SU-DHL-6 (cell line): ENCODE measurements around the gene RBM15.

Source experiments
- H2AFZ ChIP-seq: fragments of 200-600 bp; sonication (generic); 2 replicates; pipeline ENCODE4 v1.6.1; 2014; ENCODE audit warnings: low read depth, mild to moderate bottlenecking, moderate library complexity, mixed read lengths, antibody characterized with exemption, low read length; ENCODE audit not compliant: severe bottlenecking
- H3F3A ChIP-seq: fragments of 200-600 bp; shearing (Covaris generic); 2 replicates; pipeline ENCODE4 v1.6.0; 2016; ENCODE audit warnings: antibody characterized with exemption, mild to moderate bottlenecking; ENCODE audit not compliant: insufficient read depth
- H3K27ac ChIP-seq: fragments of 200-600 bp; sonication (generic); 2 replicates; pipeline ENCODE4 v1.5.1; 2016; ENCODE audit warnings: low read depth, mild to moderate bottlenecking, low read length, moderate library complexity, mixed read lengths
- H3K27me3 ChIP-seq: fragments of 200-600 bp; sonication (generic), shearing (Covaris generic); 2 replicates; pipeline ENCODE4 v1.6.0; 2014; ENCODE audit warnings: mild to moderate bottlenecking, low read length
- H3K36me3 ChIP-seq: fragments of 200-600 bp; sonication (generic); 2 replicates; pipeline ENCODE4 v1.6.1; 2014; ENCODE audit warnings: mild to moderate bottlenecking, low read length, mixed read lengths
- H3K4me2 ChIP-seq: fragments of 300-600, 200-600 bp; shearing (Covaris generic), sonication (generic); 2 replicates; pipeline ENCODE4 v1.6.0; 2014; ENCODE audit warnings: low read length, low read depth, mild to moderate bottlenecking; ENCODE audit not compliant: poor library complexity, severe bottlenecking
- H3K4me3 ChIP-seq: fragments of 200-600 bp; sonication (generic); 2 replicates; pipeline ENCODE4 v1.5.1; 2014; ENCODE audit warnings: antibody characterized with exemption, low read length, mild to moderate bottlenecking, mixed read lengths; ENCODE audit not compliant: insufficient read depth, poor library complexity, severe bottlenecking
- H3K79me2 ChIP-seq: fragments of 200-600 bp; sonication (generic); 2 replicates; pipeline ENCODE4 v1.6.1; 2014; ENCODE audit warnings: mild to moderate bottlenecking, low read length, moderate library complexity; ENCODE audit not compliant: insufficient read depth
- H3K9ac ChIP-seq: fragments of 200-600 bp; sonication (generic); 2 replicates; pipeline ENCODE4 v1.7.0; 2014; ENCODE audit warnings: mild to moderate bottlenecking, low read length
- H3K9me2 ChIP-seq: fragments of 200-600 bp; sonication (generic); replicated peaks from 2 replicates; pipeline ENCODE4 v1.6.1; 2014; ENCODE audit warnings: low read length; ENCODE audit not compliant: insufficient read depth
- H3K9me3 ChIP-seq: fragments of 200-600 bp; sonication (generic); 2 replicates; pipeline ENCODE4 v1.6.1; 2014; ENCODE audit warnings: low read length, mixed read lengths; ENCODE audit not compliant: insufficient read depth
- H4K20me1 ChIP-seq: fragments of 200-600 bp; sonication (generic); 2 replicates; pipeline ENCODE4 v1.6.1; 2014; ENCODE audit warnings: low read depth, mild to moderate bottlenecking, antibody characterized with exemption, low read length, moderate library complexity, mixed read lengths
- CTCF ChIP-seq: fragments of 200-600 bp; sonication (generic); IDR thresholded peaks from one replicate; pipeline ENCODE4 v1.5.1; 2017; ENCODE audit warnings: antibody characterized with exemption, mild to moderate bottlenecking, low read length, moderate library complexity; ENCODE audit not compliant: insufficient read depth, poor library complexity, severe bottlenecking
- EZH2phosphoT487 ChIP-seq: fragments of 200-600 bp; sonication (generic), shearing (Covaris generic); conservative IDR thresholded peaks from 2 replicates; pipeline ENCODE4 v1.6.1; 2018; ENCODE audit warnings: mild to moderate bottlenecking, antibody characterized with exemption, low read length, moderate library complexity, mixed read lengths

RBM15 gene

GRCh38 chr1:110335265-110335664, 3.9 kb upstream of the RBM15 start:
- no peaks in the 10 kb centered on the region; the same call in 1 of the 2 replicates for H4K20me1 ChIP-seq
- peaks cover 9% of the 10 kb centered on the region for H3K79me2 ChIP-seq
- no peak overlapping the region for H3K27ac ChIP-seq
- no peaks in the 10 kb centered on the region for H3K9me3 ChIP-seq
- no peaks in the 10 kb centered on the region for H3K9me2 ChIP-seq
- H2AFZ ChIP-seq, result no peak overlapping the region
- no peaks in the 10 kb centered on the region for H3K27me3 ChIP-seq
- H3F3A ChIP-seq, result peaks cover 15% of the 10 kb centered on the region
- no peak overlapping the region for H3K4me3 ChIP-seq
- H3K4me2 ChIP-seq, result no peak overlapping the region
- peaks cover under 1% of the 10 kb centered on the region; the same call in 1 of the 2 replicates for H3K36me3 ChIP-seq
- TF ChIP-seq CTCF, result no peak
- TF ChIP-seq EZH2phosphoT487, result no peak
- H3K9ac ChIP-seq, result no peak overlapping the region

GRCh38 chr1:110336300-110337039, 2.7 kb upstream of the RBM15 start:
- H3K27me3 ChIP-seq, result no peaks in the 10 kb centered on the region
- TF ChIP-seq EZH2phosphoT487 (no peak), CTCF (no peak)
- H2AFZ ChIP-seq, result no peak overlapping the region
- no peaks in the 10 kb centered on the region for H3K9me3 ChIP-seq
- peak overlapping the region; percentile 97; the same call in 1 of the 2 replicates for H3K9ac ChIP-seq
- no peaks in the 10 kb centered on the region for H3K9me2 ChIP-seq
- peaks cover 8% of the 10 kb centered on the region; the same call in 1 of the 2 replicates for H4K20me1 ChIP-seq
- H3K4me3 ChIP-seq, result no peak overlapping the region
- H3K27ac ChIP-seq, result no peak overlapping the region
- H3F3A ChIP-seq, result peaks cover 15% of the 10 kb centered on the region
- peak overlapping the region; percentile 99 for H3K4me2 ChIP-seq
- H3K79me2 ChIP-seq, result peaks cover 21% of the 10 kb centered on the region
- peaks cover 11% of the 10 kb centered on the region; the same call in 1 of the 2 replicates for H3K36me3 ChIP-seq

- H3K4me2 ChIP-seq, result peak overlapping the region; percentile 99
- peak overlapping the region; percentile 97 for H3K9ac ChIP-seq
- peak overlapping the region; percentile 68 for H3K4me3 ChIP-seq
- peaks cover 21% of the 10 kb centered on the region for H3K36me3 ChIP-seq
- H3K79me2 ChIP-seq, result peaks cover 35% of the 10 kb centered on the region
- peaks cover 15% of the 10 kb centered on the region for H3F3A ChIP-seq
- H3K27me3 ChIP-seq, result no peaks in the 10 kb centered on the region
- peaks cover 18% of the 10 kb centered on the region for H4K20me1 ChIP-seq
- H2AFZ ChIP-seq, result peak overlapping the region; percentile 58
- peak overlapping the region; percentile 95 for H3K27ac ChIP-seq
- no peaks in the 10 kb centered on the region for H3K9me3 ChIP-seq
- no peaks in the 10 kb centered on the region for H3K9me2 ChIP-seq
- no peak for TF ChIP-seq CTCF
- no peak for TF ChIP-seq EZH2phosphoT487
Measured at GRCh38 chr1:110337704-110338308, 1.4 kb upstream of the RBM15 start.
